GM12878 (cell line): ENCODE measurements around the gene FNDC3A. TPM values are rescaled to one million over a fixed set of nuclear protein-coding genes. Genes with fewer than 3 reads are reported as not detected.
A peak's percentile ranks its signal among the peaks of the same experiment; 100 is the strongest.

Source experiments
- ATF7 ChIP-seq: fragments of 450-650 bp; IDR thresholded peaks from 2 replicates; pipeline ENCODE4 v1.6.1; 2016; ENCODE audit warnings: low read depth, mild to moderate bottlenecking
- CREB1 ChIP-seq: IDR thresholded peaks from 2 replicates; pipeline ENCODE4 v1.6.1; 2012; ENCODE audit warnings: low read depth, mild to moderate bottlenecking, inconsistent platforms
- HDAC6 ChIP-seq: fragments of 200-600 bp; sonication (generic); IDR thresholded peaks from one replicate; pipeline ENCODE4 v1.8.0; 2017; ENCODE audit warnings: antibody characterized with exemption; ENCODE audit not compliant: unreplicated experiment
- IKZF1 ChIP-seq: fragments of 450-650 bp; conservative IDR thresholded peaks from 2 replicates; pipeline ENCODE4 v1.6.1; 2017; ENCODE audit warnings: antibody characterized with exemption, mild to moderate bottlenecking
- MEF2A ChIP-seq: IDR thresholded peaks from 2 replicates; pipeline ENCODE4 v1.6.1; 2011; ENCODE audit warnings: low read depth, mild to moderate bottlenecking, low read length, moderate library complexity; ENCODE audit not compliant: insufficient read depth
- MXI1 ChIP-seq: fragments of 150-350 bp; IDR thresholded peaks from 2 replicates; pipeline ENCODE4 v1.6.1; 2011; ENCODE audit warnings: low read depth, mild to moderate bottlenecking, inconsistent platforms, low read length, improper control_type of control experiment
- NFYA ChIP-seq: IDR thresholded peaks from 2 replicates; pipeline ENCODE4 v1.6.1; 2011; ENCODE audit warnings: low read depth, mild to moderate bottlenecking, low read length, improper control_type of control experiment, borderline replicate concordance
- NFYB ChIP-seq: IDR thresholded peaks from 2 replicates; pipeline ENCODE4 v1.6.1; 2011; ENCODE audit warnings: low read depth, mild to moderate bottlenecking, low read length, improper control_type of control experiment, moderate library complexity; ENCODE audit not compliant: insufficient read depth
- NR2C1 ChIP-seq: fragments of 450-650 bp; IDR thresholded peaks from 2 replicates; pipeline ENCODE4 v1.6.1; 2017; ENCODE audit warnings: antibody characterized with exemption, mild to moderate bottlenecking, moderate library complexity
- NR2C2 ChIP-seq: IDR thresholded peaks from 2 replicates; pipeline ENCODE4 v1.6.1; 2011; ENCODE audit warnings: borderline replicate concordance, low read depth; ENCODE audit not compliant: control insufficient read depth, insufficient read length
- PAX5 ChIP-seq: IDR thresholded peaks from 2 replicates; pipeline ENCODE4 v1.6.1; 2011; ENCODE audit warnings: low read depth, low read length, borderline replicate concordance
- PML ChIP-seq: IDR thresholded peaks from 2 replicates; pipeline ENCODE4 v1.6.1; 2012; ENCODE audit warnings: low read length, inconsistent platforms
- RAD51 ChIP-seq: fragments of 450-650 bp; IDR thresholded peaks from 2 replicates; pipeline ENCODE4 v1.6.1; 2016; ENCODE audit warnings: moderate library complexity, mild to moderate bottlenecking, inconsistent platforms
- SIN3A ChIP-seq: IDR thresholded peaks from 2 replicates; pipeline ENCODE4 v1.6.1; 2012; ENCODE audit warnings: low read depth, low read length, improper control_type of control experiment
- SUPT20H ChIP-seq: IDR thresholded peaks from 2 replicates; pipeline ENCODE4 v1.6.1; 2011; ENCODE audit warnings: low read depth, mild to moderate bottlenecking, low read length, moderate library complexity, borderline replicate concordance; ENCODE audit not compliant: control insufficient read depth
- TCF12 ChIP-seq: IDR thresholded peaks from 2 replicates; pipeline ENCODE4 v1.6.1; 2011; ENCODE audit warnings: low read depth, mild to moderate bottlenecking, low read length
- USF2 ChIP-seq: IDR thresholded peaks from 2 replicates; pipeline ENCODE4 v1.6.1; 2011; ENCODE audit warnings: low read depth, low read length, improper control_type of control experiment, borderline replicate concordance
- ZNF24 ChIP-seq: fragments of 450-650 bp; IDR thresholded peaks from 2 replicates; pipeline ENCODE4 v1.6.1; 2017; ENCODE audit warnings: antibody characterized with exemption, mild to moderate bottlenecking
- polyA plus RNA-seq, 11 experiments: library from polyadenylated mRNA; depleted of rRNA in 4 of 11; unstranded in 6 of 11; stranded (reverse) in 5 of 11; fragments of >200 nt; fragmentation: Nextera tagmentation in 4 of 11; fragmentation: Illumina TruSeq in 1 of 11; extraction: Ambion mirVana in 4 of 11; extraction: Trizol in 1 of 11; gene quantifications; 1 replicate in 1 of 11; 2 replicates in 10 of 11; pipeline versions ENCODE4 v1.2.1 to v1.2.3, GENCODE V29; 2011 to 2016; ENCODE audit warnings: inconsistent platforms in 2 of 11, missing spikeins in 2 of 11, low read depth in 1 of 11
- total RNA-seq, 4 experiments: library from RNA; depleted of rRNA in 3 of 4; stranded (reverse); fragments of >200 nt in 3 of 4; fragmentation: Illumina TruSeq in 1 of 4; extraction: Trizol in 1 of 4; gene quantifications; 2 replicates each; pipeline versions ENCODE4 v1.2.1 to v1.2.3, GENCODE V29; 2013 to 2021
- TF ChIP-seq, protein P1 (sequence below): IDR thresholded peaks from 2 replicates; pipeline ENCODE4 v1.6.1; 2011; ENCODE audit warnings: borderline replicate concordance, low read depth, mild to moderate bottlenecking, moderate library complexity, mixed read lengths, low read length; ENCODE audit not compliant: insufficient read depth; ENCODE audit errors: extremely low read length
- TF ChIP-seq, protein P2 (sequence below): fragments of 450-650 bp; IDR thresholded peaks from 2 replicates; pipeline ENCODE4 v1.6.1; 2016; ENCODE audit warnings: mild to moderate bottlenecking
- TF ChIP-seq, protein P3 (sequence below): fragments of 150-350 bp; IDR thresholded peaks from 2 replicates; pipeline ENCODE4 v1.6.1; 2014; ENCODE audit warnings: mild to moderate bottlenecking, low read depth, low read length

Gene FNDC3A
- total and polyA plus RNA-seq, 10 of the 15 experiments (the other 5 are each of a cell fraction or from before 2014, with no cell fraction given): 6.3 to 46.4 (median 22.8) TPM

DNA sequence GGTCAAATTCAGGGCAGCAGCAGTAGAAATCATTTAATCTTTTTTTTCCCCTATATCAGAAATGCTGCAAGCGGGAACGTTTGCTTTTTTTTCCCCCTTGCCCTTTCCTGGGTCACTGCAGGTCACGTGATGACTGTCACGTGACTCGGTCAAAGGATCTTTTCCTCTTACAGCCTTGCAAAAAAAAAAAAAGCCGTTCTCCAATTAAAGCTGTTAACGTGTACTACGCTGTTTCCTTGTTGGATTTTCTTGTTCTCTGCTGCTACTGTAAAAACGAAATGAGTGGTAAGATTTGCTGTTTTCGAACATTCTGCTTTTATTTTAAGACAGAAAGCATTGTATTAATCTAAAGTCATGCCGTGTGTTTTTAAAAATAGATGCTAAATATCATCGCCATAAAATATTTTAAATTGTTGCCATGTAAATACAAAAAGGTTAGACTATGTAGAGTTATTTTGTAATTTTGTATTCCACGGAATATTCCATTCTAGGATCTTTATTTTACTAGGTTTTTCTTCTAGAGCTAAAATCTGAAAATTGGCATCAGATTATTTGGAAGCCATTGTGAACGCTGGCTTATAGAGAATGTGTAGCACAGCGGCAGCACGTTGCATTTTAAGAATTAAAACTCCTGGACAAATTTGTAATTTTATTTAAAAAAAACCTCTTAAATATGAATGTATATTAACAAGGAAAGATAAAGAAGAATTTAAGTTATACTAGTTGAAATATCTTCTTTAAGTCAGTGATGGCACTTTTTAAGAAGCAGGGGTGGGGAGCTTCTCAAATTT lies 134.6 kb downstream of the FNDC3A start (continued):
- TF ChIP-seq NFYB (0 out of 2 replicates have a peak, but pooled peaks have one; percentile 29), USF2 (peak; percentile 99), ATF7 (peak; percentile 23; the same call in 1 of the 2 replicates), ZNF24 (0 out of 2 replicates have a peak, but pooled peaks have one; percentile 13), PML (0 out of 2 replicates have a peak, but pooled peaks have one; percentile 22), RAD51 (peak; percentile 100), IKZF1 (peak; percentile 56), TCF12 (no peak), CREB1 (peak; percentile 54; the same call in 1 of the 2 replicates), SUPT20H (no peak), NFYA (no peak), NR2C2 (no peak), HDAC6 (no peak), MXI1 (peak; percentile 33; the same call in 1 of the 2 replicates), PAX5 (no peak), SIN3A (peak; percentile 85), NR2C1 (peak; percentile 93), MEF2A (no peak)
- TF ChIP-seq, protein P1, sequence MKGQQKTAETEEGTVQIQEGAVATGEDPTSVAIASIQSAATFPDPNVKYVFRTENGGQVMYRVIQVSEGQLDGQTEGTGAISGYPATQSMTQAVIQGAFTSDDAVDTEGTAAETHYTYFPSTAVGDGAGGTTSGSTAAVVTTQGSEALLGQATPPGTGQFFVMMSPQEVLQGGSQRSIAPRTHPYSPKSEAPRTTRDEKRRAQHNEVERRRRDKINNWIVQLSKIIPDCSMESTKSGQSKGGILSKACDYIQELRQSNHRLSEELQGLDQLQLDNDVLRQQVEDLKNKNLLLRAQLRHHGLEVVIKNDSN: peak; percentile 86
- TF ChIP-seq, protein P2, sequence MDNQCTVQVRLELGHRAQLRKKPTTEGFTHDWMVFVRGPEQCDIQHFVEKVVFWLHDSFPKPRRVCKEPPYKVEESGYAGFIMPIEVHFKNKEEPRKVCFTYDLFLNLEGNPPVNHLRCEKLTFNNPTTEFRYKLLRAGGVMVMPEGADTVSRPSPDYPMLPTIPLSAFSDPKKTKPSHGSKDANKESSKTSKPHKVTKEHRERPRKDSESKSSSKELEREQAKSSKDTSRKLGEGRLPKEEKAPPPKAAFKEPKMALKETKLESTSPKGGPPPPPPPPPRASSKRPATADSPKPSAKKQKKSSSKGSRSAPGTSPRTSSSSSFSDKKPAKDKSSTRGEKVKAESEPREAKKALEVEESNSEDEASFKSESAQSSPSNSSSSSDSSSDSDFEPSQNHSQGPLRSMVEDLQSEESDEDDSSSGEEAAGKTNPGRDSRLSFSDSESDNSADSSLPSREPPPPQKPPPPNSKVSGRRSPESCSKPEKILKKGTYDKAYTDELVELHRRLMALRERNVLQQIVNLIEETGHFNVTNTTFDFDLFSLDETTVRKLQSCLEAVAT: 0 out of 2 replicates have a peak, but pooled peaks have one; percentile 15
- TF ChIP-seq, protein P3, sequence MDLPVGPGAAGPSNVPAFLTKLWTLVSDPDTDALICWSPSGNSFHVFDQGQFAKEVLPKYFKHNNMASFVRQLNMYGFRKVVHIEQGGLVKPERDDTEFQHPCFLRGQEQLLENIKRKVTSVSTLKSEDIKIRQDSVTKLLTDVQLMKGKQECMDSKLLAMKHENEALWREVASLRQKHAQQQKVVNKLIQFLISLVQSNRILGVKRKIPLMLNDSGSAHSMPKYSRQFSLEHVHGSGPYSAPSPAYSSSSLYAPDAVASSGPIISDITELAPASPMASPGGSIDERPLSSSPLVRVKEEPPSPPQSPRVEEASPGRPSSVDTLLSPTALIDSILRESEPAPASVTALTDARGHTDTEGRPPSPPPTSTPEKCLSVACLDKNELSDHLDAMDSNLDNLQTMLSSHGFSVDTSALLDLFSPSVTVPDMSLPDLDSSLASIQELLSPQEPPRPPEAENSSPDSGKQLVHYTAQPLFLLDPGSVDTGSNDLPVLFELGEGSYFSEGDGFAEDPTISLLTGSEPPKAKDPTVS: 0 out of 2 replicates have a peak, but pooled peaks have one; percentile 32
